Motor neuron (in vitro differentiated cells): ENCODE data around the gene FAM111A. TPM values are rescaled to one million over a fixed set of nuclear protein-coding genes. Genes with fewer than 3 reads are reported as not detected.

ENCODE experiments used
- ATAC-seq, 8 experiments: fragments of 200-7000 bp; cut with Tn5 transposase; replicated peaks in 6 of 8; 2 replicates each; pipeline ENCODE4 v1.8.0; 2021; ENCODE audit warnings: mild to moderate bottlenecking in 8 of 8, moderate library complexity in 8 of 8
- H3K27ac ChIP-seq, 2 donors: fragments of 250-450 bp; sonication (Bioruptor Pico); 2 replicates each; pipeline ENCODE4 v1.9.0; 2021; ENCODE audit warnings: antibody characterized with exemption in 2 of 2, mild to moderate bottlenecking in 2 of 2, moderate library complexity in 1 of 2
- H3K4me1 ChIP-seq, 2 donors: fragments of 250-450 bp; sonication (Bioruptor Pico); replicated peaks in 1 of 2; 2 replicates each; pipeline ENCODE4 v1.6.1; 2021; ENCODE audit warnings: antibody characterized with exemption in 2 of 2, mild to moderate bottlenecking in 2 of 2, moderate library complexity in 1 of 2
- H3K4me3 ChIP-seq, 5 donors: fragments of 250-450 bp; sonication (Bioruptor Pico); 2 replicates each; pipeline ENCODE4 v1.9.0; 2021; ENCODE audit warnings: antibody characterized with exemption in 5 of 5, mild to moderate bottlenecking in 5 of 5, moderate library complexity in 4 of 5
- WGBS, 10 experiments: fragments of 450-650 bp; shearing (Covaris generic); methylation state at CpG; one replicate each; pipeline ENCODE4 v1.0.0; 2022; 5-methylcytosine and 5-hydroxymethylcytosine counted together
- in situ Hi-C, 9 experiments: fragments of 400-800 bp; cut with MboI; loops; one replicate each; pipeline ENCODE4 v1.15.0; 2021; ENCODE audit warnings: low sequenced_read_pairs in 9 of 9, low pct_unique_long_range_greater_than_20kb in 2 of 9; ENCODE audit not compliant: unreplicated experiment in 9 of 9
- total RNA-seq, 8 experiments: library from RNA; unstranded; fragments of 300-600 nt; gene quantifications; 2 replicates each; pipeline versions ENCODE4 v1.2.3 to v1.2.4, GENCODE V29; 2022

Gene FAM111A
- total RNA-seq, 8 experiments from 2014 or later = 2.3 to 38.9 (median 15.4) TPM

DNA sequence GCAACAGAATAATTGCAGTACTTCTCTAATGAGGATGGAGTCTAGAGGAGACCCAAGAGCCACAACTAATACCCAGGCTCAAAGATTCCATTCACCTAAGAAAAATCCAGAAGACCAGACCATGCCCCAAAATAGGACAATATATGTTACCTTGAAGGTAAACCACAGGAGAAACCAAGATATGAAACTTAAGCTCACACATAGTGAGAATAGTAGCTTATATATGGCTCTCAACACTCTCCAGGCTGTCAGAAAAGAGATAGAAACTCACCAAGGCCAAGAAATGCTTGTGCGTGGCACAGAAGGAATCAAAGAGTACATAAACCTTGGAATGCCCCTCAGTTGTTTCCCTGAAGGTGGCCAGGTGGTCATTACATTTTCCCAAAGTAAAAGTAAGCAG lies 9.1 kb downstream of the FAM111A start:
- 86 to 100% (median 100%) methylated on average over 1 of the region's 1 CpG; no CpG with 5 or more reads in 3 of the 10 experiments for WGBS, 10 experiments
- Histone ChIP-seq H3K4me1 (no peaks in the 10 kb centered on the region), H3K27ac (no peak overlapping the region), H3K4me3 (no peak overlapping the region)
- ATAC-seq = no peak
- in situ Hi-C loops = no loop called here

DNA sequence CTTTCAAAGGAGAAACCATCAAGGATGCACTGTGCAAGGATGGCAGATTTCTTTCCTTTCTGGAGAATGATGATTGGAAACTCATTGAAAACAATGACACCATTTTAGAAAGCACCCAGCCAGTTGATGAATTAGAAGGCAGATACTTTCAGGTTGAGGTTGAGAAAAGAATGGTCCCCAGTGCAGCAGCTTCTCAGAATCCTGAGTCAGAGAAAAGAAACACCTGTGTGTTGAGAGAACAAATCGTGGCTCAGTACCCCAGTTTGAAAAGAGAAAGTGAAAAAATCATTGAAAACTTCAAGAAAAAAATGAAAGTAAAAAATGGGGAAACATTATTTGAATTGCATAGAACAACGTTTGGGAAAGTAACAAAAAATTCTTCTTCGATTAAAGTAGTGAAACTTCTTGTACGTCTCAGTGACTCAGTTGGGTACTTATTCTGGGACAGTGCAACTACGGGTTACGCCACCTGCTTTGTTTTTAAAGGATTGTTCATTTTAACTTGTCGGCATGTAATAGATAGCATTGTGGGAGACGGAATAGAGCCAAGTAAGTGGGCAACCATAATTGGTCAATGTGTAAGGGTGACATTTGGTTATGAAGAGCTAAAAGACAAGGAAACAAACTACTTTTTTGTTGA lies 9.8 kb downstream of the FAM111A start:
- H3K4me1 ChIP-seq = no peaks in the 10 kb centered on the region
- no peak overlapping the region for H3K4me3 ChIP-seq
- no peak for ATAC-seq
- WGBS, 10 experiments = 81 to 100% (median 92%) methylated on average over 4 to 8 of the region's 8 CpGs
- H3K27ac ChIP-seq = no peak overlapping the region
- in situ Hi-C loops = no loop called here

DNA sequence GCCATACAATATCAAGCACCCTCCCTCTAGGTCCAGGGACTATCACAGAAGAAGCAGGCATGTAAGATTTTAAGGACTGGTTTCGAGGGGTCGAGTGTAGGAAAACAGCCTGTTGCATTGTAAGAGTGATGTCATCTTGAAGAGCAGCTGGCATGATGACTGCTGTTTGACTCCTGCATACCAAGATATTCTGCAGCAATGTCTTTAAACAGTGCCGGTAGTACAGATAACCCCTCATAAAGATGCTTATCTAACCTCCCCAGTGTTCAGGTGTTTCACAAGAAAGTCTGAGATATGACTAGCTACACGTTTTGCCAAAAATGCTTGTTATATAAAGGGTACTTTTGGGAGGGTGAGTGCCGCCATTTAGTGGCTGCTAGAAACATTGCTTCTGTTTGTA lies 12.0 kb downstream of the FAM111A start:
- Histone ChIP-seq H3K4me1 (no peaks in the 10 kb centered on the region), H3K4me3 (no peak overlapping the region), H3K27ac (no peak overlapping the region)
- in situ Hi-C loops = no loop called here
- 60 to 90% (median 83%) methylated on average over 1 to 5 of the region's 5 CpGs; no CpG with 5 or more reads in 2 of the 10 experiments for WGBS, 10 experiments
- no peak for ATAC-seq

DNA sequence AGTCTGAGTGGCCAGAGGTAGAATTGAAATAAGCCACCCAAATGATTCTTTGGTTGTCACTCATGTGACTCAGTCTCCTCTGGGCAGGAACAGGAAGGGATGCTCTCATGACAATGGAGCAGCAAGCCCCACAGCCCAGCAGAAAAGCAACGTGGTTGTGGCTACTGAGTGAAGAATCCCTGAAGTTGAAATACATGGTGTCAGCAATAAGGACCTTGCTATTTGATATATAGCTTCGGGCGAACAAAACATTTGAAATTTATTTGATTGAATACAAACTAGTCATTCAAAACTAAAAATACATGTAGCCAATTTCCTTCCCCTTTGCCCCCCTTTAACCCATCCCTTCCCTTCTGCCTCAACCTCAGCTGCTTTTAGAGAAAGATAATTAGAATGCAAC lies 14.8 kb downstream of the FAM111A start:
- WGBS, 10 experiments = 0 to 100% (median 56%) methylated on average over 1 to 3 of the region's 3 CpGs; no CpG with 5 or more reads in 1 of the 10 experiments
- no peak for ATAC-seq
- H3K4me1 ChIP-seq = no peaks in the 10 kb centered on the region
- in situ Hi-C loops = no loop called here
- H3K4me3 ChIP-seq = no peak overlapping the region
- no peak overlapping the region for H3K27ac ChIP-seq

DNA sequence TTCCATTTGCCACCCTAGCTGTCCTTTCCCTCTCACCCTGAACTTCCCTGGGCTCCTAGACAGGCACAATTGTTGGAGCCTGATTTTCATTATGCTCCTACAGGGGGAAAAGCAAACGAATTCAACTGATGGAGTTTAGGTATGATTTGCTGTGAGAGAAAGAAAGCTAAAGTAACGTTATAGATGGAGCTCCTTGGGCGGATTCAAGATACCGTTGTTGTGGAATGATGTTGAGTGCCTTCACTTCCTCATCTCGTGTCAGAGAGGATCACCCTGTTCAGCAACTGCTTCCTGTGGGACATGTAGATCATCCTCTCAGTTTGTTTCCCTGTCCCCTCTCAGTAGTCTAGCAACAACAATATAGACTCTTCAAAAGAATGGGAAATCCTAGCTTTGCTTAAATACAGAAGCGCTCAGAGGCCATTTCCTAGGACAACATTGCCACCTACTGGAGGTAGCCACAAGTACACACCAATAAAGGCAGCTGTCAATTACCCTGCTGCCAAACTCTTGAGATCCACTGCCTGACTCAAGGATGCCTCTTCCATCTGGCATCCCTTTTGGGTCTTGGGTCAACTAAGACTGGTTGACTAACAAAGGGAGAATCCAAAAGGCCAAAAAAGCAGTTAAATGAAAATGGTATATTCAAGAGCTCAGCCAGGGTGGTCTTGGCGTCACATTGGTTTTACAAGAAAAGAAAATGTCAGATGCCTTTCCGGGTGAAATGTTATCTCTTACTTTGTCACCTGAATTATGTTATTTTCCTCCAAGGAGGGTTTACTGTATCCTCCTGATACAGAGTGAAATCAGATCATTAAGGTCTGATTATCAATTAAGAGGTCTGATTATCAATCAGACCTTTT lies 15.8 kb downstream of the FAM111A start:
- WGBS, 10 experiments = 28 to 64% (median 53%) methylated on average over 3 to 8 of the region's 8 CpGs; no CpG with 5 or more reads in 2 of the 10 experiments
- in situ Hi-C loops = no loop called here

DNA sequence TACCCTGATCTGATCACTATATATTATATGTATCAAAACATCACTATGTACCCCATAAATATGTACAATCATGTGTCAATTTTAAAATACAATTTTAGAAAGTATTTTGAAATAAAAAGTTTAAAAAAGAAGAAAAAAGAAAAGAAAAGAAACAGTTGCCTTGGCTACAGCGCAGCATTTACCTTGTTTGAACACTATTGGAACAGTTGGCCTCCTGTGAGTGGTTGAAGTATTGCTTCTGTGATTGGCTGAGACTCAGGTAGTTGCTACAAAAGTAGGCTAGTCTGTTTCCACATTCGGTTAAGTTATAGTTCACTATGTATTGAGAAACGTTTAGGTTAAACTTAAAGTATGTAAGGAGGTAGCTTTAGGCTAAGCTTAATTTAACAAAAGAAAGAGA lies 21.4 kb downstream of the FAM111A start:
- 33 to 100% (median 83%) methylated on average over 1 to 3 of the region's 3 CpGs for WGBS, 10 experiments
- H3K4me3 ChIP-seq = no peak overlapping the region
- in situ Hi-C loops = loop anchor here in 1 of 9 experiments (10.0 kb wide), 1 partner anchor 261 kb away; the partner anchor contains the start of gene OR5A2
- H3K4me1 ChIP-seq = no peaks in the 10 kb centered on the region
- H3K27ac ChIP-seq = no peak overlapping the region
- no peak for ATAC-seq

More for the DNA sequence above, 15.8 kb downstream of the FAM111A start:
- no peaks in the 10 kb centered on the region for H3K4me1 ChIP-seq
- no peak overlapping the region for H3K27ac ChIP-seq
- ATAC-seq = peak; percentile 84 to 99 (median 96)
- H3K4me3 ChIP-seq = no peak overlapping the region

DNA sequence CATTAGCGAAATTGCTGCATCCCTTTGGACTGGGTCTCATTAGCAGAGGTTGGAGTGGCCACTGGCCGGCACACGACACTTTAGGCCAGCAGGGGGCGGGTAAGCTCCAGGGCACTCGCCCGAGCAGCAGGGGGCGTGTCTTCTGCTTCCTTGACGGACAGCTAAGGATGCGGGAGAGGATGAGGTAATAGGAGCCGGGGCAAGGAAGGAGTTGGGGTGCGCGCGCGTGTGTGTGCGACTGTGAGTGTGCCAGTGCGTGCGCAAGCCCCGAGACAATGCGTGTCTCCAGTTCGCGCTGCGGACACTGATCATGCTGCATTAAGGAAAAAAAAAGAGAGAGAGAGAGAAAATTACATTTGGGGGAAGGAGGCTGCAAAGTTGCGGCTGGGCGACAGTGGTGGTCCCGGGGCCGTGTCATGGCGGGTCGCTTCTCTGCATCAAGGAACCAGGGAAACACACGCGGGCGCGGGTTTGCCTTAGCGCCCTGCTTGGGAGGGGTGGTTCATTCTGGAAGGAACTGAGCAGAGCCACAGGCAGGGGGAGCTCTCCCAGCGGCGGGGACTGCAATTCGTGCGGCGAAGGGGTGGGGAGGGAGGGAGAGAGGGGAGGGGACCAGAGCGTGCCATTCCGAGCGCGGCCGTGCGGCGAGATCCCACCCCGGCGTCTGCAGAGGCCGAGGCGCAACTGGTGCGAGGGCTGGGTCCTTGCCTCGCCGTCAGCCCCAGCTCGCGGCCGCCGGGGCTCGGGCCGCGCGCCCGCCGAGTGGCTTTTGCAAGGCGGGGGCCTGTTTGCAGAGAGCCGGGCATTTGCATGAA lies 29.1 kb downstream of the FAM111A start, which contains the start of gene DTX4:
Gene DTX4 (plus strand): TSS at position 625 of the 815 bp plus-strand sequence. CDS start 464 bp downstream, outside the sequence.
- peaks cover 21 to 24% of the 10 kb centered on the region in 2 donors for H3K4me1 ChIP-seq
- in situ Hi-C loops = no loop called here
- WGBS, 10 experiments = 0 to 40% (median 0%) methylated on average over 1 to 17 of the region's 64 CpGs; no CpG with 5 or more reads in 1 of the 10 experiments
- peak; percentile 71 to 88 (median 81) for ATAC-seq
- H3K27ac ChIP-seq = peak within 1 kb of the TSS; percentile 90 to 99
- H3K4me3 ChIP-seq = peak within 1 kb of the TSS; percentile 70 to 99 (median 82)

DNA sequence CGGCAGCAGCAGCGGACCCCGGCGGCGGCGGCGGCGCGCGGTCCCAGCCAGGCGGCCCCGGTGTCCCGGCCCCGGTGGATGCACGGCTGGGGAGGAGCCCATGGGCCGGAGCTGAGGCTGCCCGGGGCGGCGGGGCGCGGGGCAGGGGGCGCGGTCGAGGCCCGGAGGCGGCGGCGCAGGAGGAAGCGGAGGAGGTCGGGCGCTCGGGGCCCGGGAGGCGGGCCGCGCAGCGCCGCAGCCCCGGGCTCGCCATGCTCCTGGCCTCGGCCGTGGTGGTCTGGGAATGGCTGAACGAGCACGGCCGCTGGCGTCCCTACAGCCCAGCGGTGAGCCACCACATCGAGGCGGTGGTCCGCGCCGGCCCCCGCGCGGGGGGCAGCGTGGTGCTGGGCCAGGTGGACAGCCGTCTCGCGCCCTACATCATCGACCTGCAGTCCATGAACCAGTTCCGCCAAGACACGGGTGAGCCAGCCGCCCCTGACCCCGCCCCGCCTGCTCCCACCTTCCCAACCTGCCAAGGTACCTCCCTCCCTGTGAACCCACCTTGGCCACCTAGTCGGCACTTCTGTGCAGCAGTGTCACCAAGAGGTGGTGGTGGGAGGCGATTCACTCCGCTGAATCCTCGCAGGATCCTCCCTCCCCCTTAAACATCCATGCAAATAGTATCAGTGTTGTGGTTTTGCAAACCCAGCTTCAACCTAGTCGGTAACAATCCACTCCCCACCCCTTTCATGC lies 29.9 kb downstream of the FAM111A start:
- peak overlapping the region; percentile 70 to 99 (median 82) for H3K4me3 ChIP-seq
- peak; percentile 3 to 37 (median 20) for ATAC-seq
- H3K4me1 ChIP-seq = peaks cover 27 to 31% of the 10 kb centered on the region in 2 donors
- peak overlapping the region; percentile 90 to 99 for H3K27ac ChIP-seq
- in situ Hi-C loops = no loop called here
- WGBS, 10 experiments = 0% methylated on average over 1 to 3 of the region's 70 CpGs; no CpG with 5 or more reads in 8 of the 10 experiments

DNA sequence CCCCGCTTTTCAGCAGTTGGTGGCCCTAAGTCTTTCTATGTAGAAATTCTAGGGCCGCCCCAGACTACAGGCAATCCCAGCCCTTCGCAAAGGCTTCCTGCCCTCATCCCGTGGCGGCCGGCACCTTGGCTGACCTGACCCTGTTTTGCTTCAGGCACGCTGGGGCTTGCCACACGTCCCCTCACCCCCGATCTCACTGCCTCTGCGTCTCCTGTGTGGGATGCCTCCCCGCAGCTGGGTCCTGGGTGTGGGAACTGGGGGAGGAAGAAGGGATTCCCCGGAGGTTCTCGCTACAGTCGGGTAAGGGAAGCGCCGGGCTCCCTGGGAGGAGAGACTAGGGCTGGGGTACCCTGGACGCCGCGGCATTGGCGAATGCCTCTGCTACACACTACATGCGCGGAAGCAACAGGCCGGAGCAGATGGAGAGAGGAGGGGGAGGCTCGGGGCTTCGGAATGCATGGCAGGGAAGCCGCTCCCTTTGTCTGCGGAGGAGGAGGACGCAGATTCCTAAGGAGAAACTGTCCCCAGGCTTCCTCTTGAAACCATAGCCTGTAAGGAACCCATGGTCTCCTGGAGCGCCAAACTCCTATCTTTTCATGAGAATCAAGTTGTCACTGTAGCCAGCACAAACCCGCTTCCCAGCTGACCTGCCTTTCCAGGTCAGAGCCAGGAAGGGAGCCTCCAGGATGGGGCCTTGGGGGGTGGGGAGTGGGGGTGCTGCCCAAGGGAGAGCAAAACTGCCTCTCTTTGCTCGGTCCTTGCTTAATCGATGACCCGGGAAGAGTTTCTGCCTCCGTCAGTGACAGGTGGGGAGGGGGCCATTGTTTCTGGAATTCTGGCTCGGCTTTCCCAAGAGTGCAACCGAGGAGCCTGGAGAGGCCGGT lies 30.7 kb downstream of the FAM111A start:
- peak; percentile 1 to 42 (median 26) for ATAC-seq
- peak overlapping the region; percentile 90 to 99 for H3K27ac ChIP-seq
- 0 to 20% (median 2%) methylated on average over 1 to 11 of the region's 37 CpGs; no CpG with 5 or more reads in 4 of the 10 experiments for WGBS, 10 experiments
- in situ Hi-C loops = no loop called here
- peak overlapping the region; percentile 70 to 99 (median 82) for H3K4me3 ChIP-seq
- H3K4me1 ChIP-seq = peaks cover 31 to 34% of the 10 kb centered on the region in 2 donors

DNA sequence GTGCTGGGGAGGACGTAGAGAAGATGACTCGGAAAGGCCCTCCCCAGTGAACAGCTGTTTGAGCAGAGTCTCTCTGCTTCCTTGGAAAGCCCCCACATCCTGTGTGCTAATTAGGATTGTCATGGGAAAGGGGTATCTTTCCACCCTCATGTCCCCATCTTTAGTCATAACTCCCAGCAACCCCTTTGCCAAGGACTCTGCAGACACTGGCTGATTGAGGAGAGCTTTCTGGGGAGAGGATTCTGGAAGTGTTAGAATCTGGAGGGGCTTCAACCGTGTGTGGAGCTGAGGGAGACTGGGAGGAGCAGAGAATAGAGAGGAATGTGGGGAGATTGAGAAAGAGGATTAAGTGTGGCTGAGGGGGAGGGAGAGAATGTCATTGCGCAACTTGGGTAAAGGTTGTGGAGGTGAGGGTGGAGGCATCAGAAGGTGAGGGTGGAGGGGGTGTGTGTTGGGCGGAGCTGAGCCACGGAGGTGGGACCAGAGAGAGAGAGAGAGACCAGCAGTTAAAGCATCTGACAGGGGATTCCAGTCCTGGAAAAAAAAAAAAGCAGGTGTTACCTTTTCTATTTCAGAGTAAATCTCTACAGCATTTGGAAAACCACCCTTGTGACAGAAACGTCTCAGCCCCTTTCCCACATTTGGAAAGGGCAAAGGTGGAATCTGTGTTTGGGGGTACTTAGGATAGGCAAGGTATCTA lies 31.5 kb downstream of the FAM111A start:
- Histone ChIP-seq H3K27ac (peak overlapping the region; percentile 90 to 99), H3K4me1 (peaks cover 31 to 40% of the 10 kb centered on the region in 2 donors), H3K4me3 (peak overlapping the region; percentile 70 to 99 (median 82))
- in situ Hi-C loops = no loop called here
- ATAC-seq = no peak
- 0 to 3% (median 0%) methylated on average over 1 to 6 of the region's 7 CpGs; no CpG with 5 or more reads in 7 of the 10 experiments for WGBS, 10 experiments

DNA sequence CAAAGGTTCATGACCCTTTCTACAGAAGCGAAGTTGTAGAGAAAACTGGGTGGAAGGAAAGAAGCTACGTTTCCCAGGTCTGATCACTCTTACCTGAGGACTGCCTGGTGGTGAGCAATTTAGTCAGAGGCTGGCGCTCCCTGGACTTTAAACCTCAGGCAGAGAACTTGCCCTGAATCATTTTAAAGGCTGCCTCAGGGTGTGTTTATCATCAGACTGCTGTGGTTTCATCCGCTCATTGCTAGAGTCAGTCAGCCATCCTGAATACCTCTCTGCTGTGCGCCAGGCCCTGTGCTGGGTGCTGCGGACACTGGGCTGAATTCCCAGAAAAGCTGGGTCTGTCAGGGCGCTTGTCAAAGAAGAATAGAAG lies 32.0 kb downstream of the FAM111A start:
- in situ Hi-C loops = loop anchor here in 3 of 9 experiments (25.0 kb wide), 2 partner anchors 113 to 263 kb away; partner anchors contain the start of genes OR5A1 (in 2 of the 3) and OR5A2 (in 2 of the 3)
- Histone ChIP-seq H3K4me3 (peak overlapping the region; percentile 70 to 99 (median 82)), H3K4me1 (peaks cover 34 to 42% of the 10 kb centered on the region in 2 donors)

More for the DNA sequence above, 32.0 kb downstream of the FAM111A start:
- ATAC-seq = no peak
- 5 to 80% (median 27%) methylated on average over 2 to 6 of the region's 7 CpGs; no CpG with 5 or more reads in 6 of the 10 experiments for WGBS, 10 experiments
- peak overlapping the region; percentile 90 to 99 for H3K27ac ChIP-seq
